Measurements from ENCODE around the gene VCPKMT.

The VCPKMT gene

DNA sequence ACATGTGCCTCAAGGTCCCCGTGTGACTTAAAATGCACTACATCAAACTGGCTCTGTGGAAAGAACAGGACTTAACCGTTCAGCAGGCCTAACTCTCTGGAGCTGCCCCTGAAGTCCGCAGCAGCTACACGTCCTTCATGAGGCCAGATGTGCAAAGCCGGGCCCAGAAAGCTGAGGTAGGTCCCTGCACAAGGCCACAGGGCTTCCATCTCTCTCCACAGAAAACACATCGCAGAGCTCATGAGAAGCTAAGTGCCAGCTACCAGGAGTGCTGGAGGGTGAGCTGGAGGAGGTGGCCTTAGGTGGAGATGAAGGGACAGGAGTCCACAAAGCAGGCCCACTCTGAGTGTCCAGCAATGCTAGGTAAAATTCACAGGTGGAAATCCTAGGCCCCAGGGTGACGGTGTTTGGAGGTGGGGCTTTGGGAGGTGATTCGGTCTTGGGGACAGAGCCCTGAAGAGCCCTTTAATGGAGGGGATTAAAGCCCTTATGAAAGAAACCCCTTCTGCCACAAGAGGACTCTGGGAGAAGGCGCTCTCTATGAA is 52.4 kb downstream of the VCPKMT start:
- DNase-seq: no peak

DNA sequence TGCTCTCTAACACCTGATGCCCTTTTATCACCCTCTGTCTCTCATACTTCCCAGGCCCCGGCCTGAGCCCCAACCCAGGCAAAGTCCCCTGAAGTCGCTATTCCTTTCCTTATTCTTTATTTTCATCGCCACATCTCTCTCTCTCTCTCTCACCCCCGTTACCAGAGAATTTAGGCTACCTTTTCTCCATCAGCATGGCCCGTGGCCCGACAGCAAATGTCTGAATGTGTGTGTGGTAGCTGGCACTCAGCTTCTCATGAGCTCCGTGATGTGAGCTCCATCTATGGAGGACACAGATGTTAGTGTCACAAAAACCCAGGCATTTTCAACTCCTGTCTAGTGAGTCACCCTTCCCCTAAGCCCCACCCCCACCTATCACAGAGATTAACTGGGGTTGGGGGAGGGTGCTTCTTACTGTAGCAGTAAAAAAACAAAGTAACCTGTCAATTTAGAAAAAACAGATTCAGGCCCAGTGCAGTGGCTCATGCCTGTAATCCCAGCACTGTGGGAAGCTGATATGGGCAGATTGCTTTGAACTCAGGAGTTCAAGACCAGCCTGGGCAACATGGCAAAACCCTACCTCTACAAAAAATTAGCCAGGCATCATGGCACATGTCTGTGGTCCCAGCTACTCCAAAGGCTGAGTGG is 53.8 kb downstream of the VCPKMT start:
- DNase-seq: no peak

DNA sequence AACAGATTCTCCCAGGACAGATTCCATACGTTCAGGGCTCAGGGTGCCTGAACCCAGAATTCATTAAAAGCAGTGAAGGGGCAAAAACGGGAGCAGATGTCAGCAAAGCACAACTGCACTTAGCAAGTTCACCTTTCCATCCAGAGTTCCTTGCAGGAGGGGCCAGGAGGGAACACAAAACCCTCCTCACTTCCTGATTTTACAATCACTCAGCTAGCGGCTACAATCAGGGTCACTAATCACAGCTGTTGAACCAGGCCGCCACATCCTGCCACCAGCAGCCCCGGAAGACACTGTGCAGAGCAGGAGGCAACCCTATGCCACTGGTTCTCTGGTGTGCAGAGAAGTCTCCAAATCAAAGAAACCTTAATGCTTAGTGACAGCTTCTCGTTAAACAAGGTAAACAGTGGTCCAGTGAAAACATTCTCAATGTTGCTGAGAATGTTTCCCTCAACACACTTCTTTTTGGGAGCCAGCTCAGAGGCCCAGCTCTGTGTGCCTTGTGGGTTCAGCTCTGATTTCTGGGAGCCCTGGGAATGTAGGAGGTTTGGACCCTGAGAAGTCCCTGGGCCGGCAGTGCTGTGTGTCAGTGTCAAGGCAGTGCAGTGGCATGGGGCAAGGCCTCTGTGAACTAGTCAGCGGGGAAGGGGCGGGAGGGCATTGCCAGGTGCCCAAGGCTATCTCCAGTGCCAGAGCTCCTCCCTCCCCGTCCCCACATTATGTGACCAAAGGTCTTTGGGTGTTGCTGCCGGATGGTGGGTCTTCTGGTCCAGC is 54.5 kb downstream of the VCPKMT start:
- DNase-seq: no peak

DNA sequence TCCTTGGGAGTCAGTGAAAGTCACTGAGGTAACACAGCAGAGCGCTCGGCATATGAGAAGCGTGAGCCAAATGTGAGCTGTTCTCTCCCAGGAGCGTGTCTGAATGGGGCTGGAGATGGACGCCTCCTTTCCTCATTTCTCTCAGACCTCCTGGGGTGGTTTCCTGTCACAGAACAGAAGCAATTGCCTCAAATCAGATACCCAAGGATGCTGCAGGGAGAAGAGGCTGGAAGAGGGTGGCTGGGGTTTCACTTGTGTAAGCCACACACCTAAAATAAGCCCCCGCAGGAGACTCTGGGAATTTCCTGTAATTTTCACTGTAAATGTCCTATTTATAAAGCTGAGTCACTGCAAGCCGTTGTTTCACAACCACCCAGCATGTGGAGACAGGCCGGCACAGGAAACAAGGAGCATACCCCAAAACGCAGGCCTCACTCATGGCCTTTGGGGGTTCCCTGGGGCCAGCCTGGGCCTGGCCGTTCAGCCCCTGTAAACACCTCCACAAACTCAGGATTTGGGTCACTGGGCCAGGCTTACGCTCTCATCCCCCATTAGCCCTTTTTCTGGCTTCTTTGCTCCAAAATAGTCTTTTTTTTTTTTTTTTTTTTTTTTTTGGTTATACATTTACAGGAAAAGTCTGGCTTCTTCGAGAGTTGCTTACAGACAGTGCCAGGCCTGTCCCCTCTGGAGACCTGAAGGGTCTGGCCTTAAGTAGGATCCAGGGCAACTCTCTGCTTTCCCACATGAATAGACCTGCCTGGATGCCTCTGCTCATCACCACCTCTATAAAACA is 55.3 kb downstream of the VCPKMT start:
- no peak for DNase-seq

DNA sequence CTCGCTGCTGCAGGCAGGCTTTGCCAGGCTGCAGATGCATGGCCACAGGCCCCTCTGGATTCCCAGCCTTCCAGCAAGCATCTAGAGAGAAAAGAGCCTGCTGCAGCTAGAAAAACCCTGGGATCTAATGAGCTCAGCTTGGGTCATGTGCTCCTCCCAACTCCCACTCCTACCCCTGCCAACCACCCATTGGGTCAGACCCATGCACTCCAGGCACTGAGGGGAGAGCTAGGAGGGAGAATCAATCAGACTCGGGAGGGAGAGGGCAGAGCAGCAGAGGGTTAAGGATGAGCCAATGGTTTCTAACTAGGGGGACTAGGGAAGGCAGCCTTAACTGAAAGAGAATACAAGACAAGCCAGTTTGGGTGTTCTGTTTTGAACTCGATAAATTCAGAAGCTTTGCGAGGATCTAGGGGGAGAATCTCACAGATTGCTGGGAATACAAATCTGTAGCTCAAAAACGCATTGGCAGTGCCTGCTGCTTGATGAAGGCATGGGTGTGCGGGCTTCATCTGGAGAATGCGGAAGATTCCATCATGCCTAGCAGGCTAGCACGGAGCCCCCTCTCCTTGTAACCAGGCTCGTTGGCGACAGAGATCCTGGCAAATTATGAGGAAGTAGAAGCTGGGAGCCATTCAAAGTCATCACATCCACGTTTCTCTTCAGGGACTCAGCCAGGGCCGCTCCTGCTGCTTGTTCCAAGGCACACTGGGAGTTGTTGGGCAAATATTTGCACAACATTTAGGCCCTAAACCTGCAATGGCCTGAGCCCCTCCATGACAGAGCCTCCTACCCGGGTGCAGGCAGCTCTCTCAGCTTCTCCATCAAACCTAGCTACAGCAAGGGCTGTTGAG is 56.4 kb downstream of the VCPKMT start:
- DNase-seq: no peak

All from NCI-H1930 (cell line).